HEK293T (cell line): ENCODE data around the gene CDH12.
A peak's percentile ranks its signal among the peaks of the same experiment; 100 is the strongest.

Source experiments
- CTCF ChIA-PET: fragments of 350-600 bp; formaldehyde crosslinking; extraction: SDS; loops from one replicate; lab custom pipeline; 2021; ENCODE audit warnings: antibody characterized with exemption, inconsistent platforms; lab: Yijun Ruan, JAX
- POLR2A ChIA-PET: fragments of 350-600 bp; formaldehyde crosslinking; extraction: SDS; loops from one replicate; lab custom pipeline; 2020; ENCODE audit warnings: antibody characterized with exemption, inconsistent platforms; lab: Yijun Ruan, JAX
- DNase-seq: peaks from one replicate; pipeline ENCODE4 v3.0.0; 2012; ENCODE audit warnings: mixed read lengths; ENCODE audit errors: extremely low spot score
- ARNT ChIP-seq: fragments of 450-650 bp; IDR thresholded peaks from 2 replicates; pipeline ENCODE4 v1.6.1; 2017; ENCODE audit warnings: mild to moderate bottlenecking
- BHLHE40 ChIP-seq: fragments of 450-650 bp; IDR thresholded peaks from 2 replicates; pipeline ENCODE4 v1.6.1; 2016; ENCODE audit warnings: mild to moderate bottlenecking, moderate library complexity, borderline replicate concordance
- CTBP1 ChIP-seq: fragments of 450-650 bp; IDR thresholded peaks from 2 replicates; pipeline ENCODE4 v1.6.1; 2016; ENCODE audit warnings: borderline replicate concordance
- ELF4 ChIP-seq: fragments of 450-650 bp; IDR thresholded peaks from 2 replicates; pipeline ENCODE4 v1.6.1; 2017; ENCODE audit warnings: antibody characterized with exemption
- FOXA1 ChIP-seq: fragments of 450-650 bp; IDR thresholded peaks from 2 replicates; pipeline ENCODE4 v1.6.1; 2016; ENCODE audit warnings: mild to moderate bottlenecking
- FOXK2 ChIP-seq: fragments of 450-650 bp; IDR thresholded peaks from 2 replicates; pipeline ENCODE4 v1.6.1; 2016; ENCODE audit warnings: mild to moderate bottlenecking
- FOXM1 ChIP-seq: fragments of 450-650 bp; IDR thresholded peaks from 2 replicates; pipeline ENCODE4 v1.6.1; 2017; ENCODE audit warnings: mild to moderate bottlenecking, borderline replicate concordance
- HDGF ChIP-seq: fragments of 450-650 bp; IDR thresholded peaks from 2 replicates; pipeline ENCODE4 v1.6.1; 2017; ENCODE audit warnings: antibody characterized with exemption, borderline replicate concordance
- L3MBTL2 ChIP-seq: fragments of 450-650 bp; conservative IDR thresholded peaks from 2 replicates; pipeline ENCODE4 v1.6.1; 2016; ENCODE audit warnings: mild to moderate bottlenecking
- LEF1 ChIP-seq: fragments of 450-650 bp; IDR thresholded peaks from 2 replicates; pipeline ENCODE4 v1.6.1; 2017; ENCODE audit warnings: mild to moderate bottlenecking, borderline replicate concordance
- NFRKB ChIP-seq: fragments of 450-650 bp; IDR thresholded peaks from 2 replicates; pipeline ENCODE4 v1.6.1; 2016; ENCODE audit warnings: mild to moderate bottlenecking, moderate library complexity
- PKNOX1 ChIP-seq: fragments of 450-650 bp; IDR thresholded peaks from 2 replicates; pipeline ENCODE4 v1.6.1; 2016
- SP1 ChIP-seq: fragments of 450-650 bp; IDR thresholded peaks from 2 replicates; pipeline ENCODE4 v1.6.1; 2017
- SUZ12 ChIP-seq: fragments of 450-650 bp; IDR thresholded peaks from 2 replicates; pipeline ENCODE4 v1.6.1; 2016; ENCODE audit warnings: mild to moderate bottlenecking
- TARDBP ChIP-seq: fragments of 450-650 bp; IDR thresholded peaks from 2 replicates; pipeline ENCODE4 v1.6.1; 2016
- ZNF384 ChIP-seq: fragments of 450-650 bp; IDR thresholded peaks from 2 replicates; pipeline ENCODE4 v1.6.1; 2016

The CDH12 gene

GRCh38 chr5:22852807-22853660 lies at the start of gene CDH12:
Gene CDH12, minus strand, starts transcription at chr5:22853344.
- ChIA-PET POLR2A (no interaction called here), CTCF (interaction anchor here (0.6 to 1.2 kb wide), 4 partner anchors 421 to 1042 kb away, joined by 3 read pairs; no protein-coding TSS in a partner anchor)
- TF ChIP-seq ARNT (no peak), FOXA1 (no peak), BHLHE40 (no peak), ELF4 (no peak), CTBP1 (no peak), LEF1 (no peak), PKNOX1 (0 out of 2 replicates have a peak, but pooled peaks have one; percentile 4), FOXK2 (no peak), SUZ12 (no peak), SP1 (no peak), TARDBP (no peak), L3MBTL2 (peak; percentile 60; the same call in 1 of the 2 replicates), HDGF (no peak), NFRKB (no peak)
- DNase-seq = peak; percentile 67

DNA sequence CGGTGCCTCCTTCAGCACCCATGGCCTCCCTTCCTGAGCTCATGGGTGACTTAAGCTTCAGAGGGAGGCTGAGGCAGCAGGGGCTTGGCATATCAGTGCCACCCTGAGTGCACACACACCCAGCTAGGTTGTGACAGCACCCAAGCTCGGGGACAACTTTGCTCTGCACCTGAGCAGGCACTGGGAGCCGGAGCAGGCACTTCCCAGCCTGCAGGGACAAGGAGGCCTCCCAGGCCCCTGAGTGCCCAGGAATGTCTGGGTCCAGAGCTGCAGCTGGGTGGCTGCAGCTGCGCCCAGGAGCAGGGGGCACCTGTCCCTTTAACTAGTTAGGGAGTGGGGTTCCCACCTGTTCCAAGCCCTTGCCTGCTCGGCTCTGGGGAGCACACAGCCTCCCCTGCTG lies 48.7 kb upstream of the CDH12 start:
- ChIA-PET POLR2A (no interaction called here), CTCF (no interaction called here)
- no peak for DNase-seq

DNA sequence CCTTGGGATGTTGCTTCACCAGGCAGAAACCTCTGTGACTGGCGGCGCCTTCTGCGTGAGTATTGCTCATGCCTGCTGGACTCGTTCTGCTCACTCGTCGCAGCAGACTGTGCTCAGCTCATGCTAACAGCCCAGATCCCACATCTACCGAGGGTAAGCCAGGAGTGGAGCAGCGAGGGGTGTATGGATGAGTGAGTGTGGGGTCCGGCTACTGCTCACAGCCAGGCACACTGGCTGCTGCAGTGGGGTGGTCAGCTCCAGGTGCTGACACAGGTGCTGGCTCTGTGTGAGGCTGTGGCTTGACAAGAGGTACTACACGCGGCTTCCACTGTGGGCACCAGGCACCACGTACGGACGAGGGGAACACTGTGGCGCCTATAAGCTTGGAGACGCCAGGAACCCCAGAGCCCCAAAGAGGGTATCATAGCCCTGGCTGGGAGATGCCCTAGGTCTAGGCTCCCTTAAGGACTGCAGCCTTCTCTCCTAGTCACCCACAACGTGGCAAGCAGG lies 47.7 kb upstream of the CDH12 start:
- POLR2A ChIA-PET = no interaction called here
- CTCF ChIA-PET = no interaction called here
- DNase-seq = no peak
- TF ChIP-seq ZNF384 (no peak), NFRKB (no peak), HDGF (no peak), SP1 (no peak), FOXK2 (no peak), ARNT (no peak), BHLHE40 (no peak), LEF1 (no peak), TARDBP (no peak), PKNOX1 (no peak), FOXA1 (no peak), CTBP1 (no peak), SUZ12 (no peak), ELF4 (no peak), FOXM1 (no peak), L3MBTL2 (no peak)

More for the DNA sequence above, 48.7 kb upstream of the CDH12 start:
- TF ChIP-seq ELF4 = no peak
- no peak for TF ChIP-seq PKNOX1
- no peak for TF ChIP-seq L3MBTL2
- TF ChIP-seq BHLHE40 = no peak
- TF ChIP-seq FOXM1 = no peak
- no peak for TF ChIP-seq TARDBP
- no peak for TF ChIP-seq ZNF384
- no peak for TF ChIP-seq FOXA1
- TF ChIP-seq SUZ12 = no peak
- no peak for TF ChIP-seq LEF1
- TF ChIP-seq SP1 = no peak
- TF ChIP-seq FOXK2 = no peak
- no peak for TF ChIP-seq NFRKB
- no peak for TF ChIP-seq ARNT
- no peak for TF ChIP-seq HDGF
- no peak for TF ChIP-seq CTBP1

- ChIA-PET CTCF (no interaction called here), POLR2A (no interaction called here)
- TF ChIP-seq PKNOX1 = no peak
- no peak for TF ChIP-seq HDGF
- no peak for TF ChIP-seq L3MBTL2
- TF ChIP-seq TARDBP = no peak
- no peak for TF ChIP-seq ZNF384
- no peak for TF ChIP-seq ARNT
- no peak for TF ChIP-seq BHLHE40
- TF ChIP-seq NFRKB = no peak
- no peak for TF ChIP-seq CTBP1
- no peak for TF ChIP-seq SUZ12
- TF ChIP-seq LEF1 = no peak
- no peak for TF ChIP-seq FOXA1
- no peak for TF ChIP-seq FOXM1
- TF ChIP-seq SP1 = no peak
- TF ChIP-seq FOXK2 = no peak
- no peak for DNase-seq
Observed at GRCh38 chr5:22899341-22899740, 46.2 kb upstream of the CDH12 start.

- TF ChIP-seq LEF1 (no peak), SUZ12 (no peak), NFRKB (no peak), CTBP1 (no peak)
- ChIA-PET POLR2A (no interaction called here), CTCF (no interaction called here)
- no peak for DNase-seq
Observed at GRCh38 chr5:22896152-22896551, 43.0 kb upstream of the CDH12 start.
